ENCODE data around the gene RXFP2.

Gene RXFP2

DNA sequence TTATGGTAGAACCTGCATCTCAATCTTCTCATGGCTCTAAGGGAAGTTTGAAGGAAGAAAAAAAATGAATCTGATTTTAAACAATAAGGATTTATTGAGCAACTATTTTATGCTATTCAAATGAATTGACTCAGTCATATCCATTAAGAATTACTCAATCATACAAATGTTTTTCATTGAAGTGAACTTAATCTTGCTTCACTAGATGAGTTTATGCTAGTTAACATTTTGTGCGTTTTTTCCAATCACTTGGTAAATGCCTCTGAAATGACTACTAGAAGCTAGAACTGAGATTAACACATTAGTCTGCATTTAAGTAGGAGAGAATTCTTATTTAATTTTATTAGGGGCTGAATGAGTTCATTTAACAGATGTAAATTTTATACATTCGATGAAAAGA, 25.2 kb downstream of the RXFP2 start:
- TF ChIP-seq, protein P1, sequence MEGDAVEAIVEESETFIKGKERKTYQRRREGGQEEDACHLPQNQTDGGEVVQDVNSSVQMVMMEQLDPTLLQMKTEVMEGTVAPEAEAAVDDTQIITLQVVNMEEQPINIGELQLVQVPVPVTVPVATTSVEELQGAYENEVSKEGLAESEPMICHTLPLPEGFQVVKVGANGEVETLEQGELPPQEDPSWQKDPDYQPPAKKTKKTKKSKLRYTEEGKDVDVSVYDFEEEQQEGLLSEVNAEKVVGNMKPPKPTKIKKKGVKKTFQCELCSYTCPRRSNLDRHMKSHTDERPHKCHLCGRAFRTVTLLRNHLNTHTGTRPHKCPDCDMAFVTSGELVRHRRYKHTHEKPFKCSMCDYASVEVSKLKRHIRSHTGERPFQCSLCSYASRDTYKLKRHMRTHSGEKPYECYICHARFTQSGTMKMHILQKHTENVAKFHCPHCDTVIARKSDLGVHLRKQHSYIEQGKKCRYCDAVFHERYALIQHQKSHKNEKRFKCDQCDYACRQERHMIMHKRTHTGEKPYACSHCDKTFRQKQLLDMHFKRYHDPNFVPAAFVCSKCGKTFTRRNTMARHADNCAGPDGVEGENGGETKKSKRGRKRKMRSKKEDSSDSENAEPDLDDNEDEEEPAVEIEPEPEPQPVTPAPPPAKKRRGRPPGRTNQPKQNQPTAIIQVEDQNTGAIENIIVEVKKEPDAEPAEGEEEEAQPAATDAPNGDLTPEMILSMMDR (IDR thresholded peaks at IDR 0.05; ENCODE audit: low read depth, low read length, missing control alignments) = no peak
- no peak overlapping the region for H3K4me3 ChIP-seq (ENCODE audit: low read depth, low read length)
- DNase-seq (ENCODE audit: low read depth) = no peak

DNA sequence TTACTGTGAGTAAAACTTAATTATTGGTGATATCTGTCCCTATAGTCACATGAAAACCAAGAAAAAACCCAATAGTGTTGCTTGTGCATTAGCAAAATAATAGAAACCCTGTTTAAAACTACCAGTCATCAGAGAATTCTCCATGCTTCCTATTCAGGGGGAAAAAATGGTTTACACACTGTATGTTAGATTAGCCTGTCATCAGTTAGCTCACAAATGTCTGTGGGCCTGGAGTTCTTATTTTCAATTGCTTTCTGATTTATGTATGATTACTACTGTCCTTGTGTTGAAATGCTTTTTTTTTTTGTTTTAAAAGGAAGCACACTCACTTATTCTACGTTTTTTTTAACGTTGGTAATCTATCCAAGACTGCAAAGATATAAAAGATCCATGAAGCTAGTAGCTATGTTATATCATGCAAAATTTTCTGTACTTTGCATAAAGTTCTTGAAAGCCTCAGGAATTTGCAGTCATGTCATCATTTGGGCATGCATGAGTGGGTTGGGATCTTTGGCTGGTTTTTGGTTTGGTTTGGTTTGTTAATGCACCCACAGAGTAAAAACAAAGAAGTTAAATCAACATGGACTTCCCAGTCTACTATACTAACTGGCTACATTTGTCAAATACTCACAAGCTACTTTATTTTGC, 25.9 kb downstream of the RXFP2 start:
- H3K4me3 ChIP-seq (ENCODE audit: low read depth, low read length) = no peak overlapping the region
- DNase-seq (ENCODE audit: low read depth) = no peak
- TF ChIP-seq, protein P1 (IDR thresholded peaks at IDR 0.05; ENCODE audit: low read depth, low read length, missing control alignments) = no peak

DNA sequence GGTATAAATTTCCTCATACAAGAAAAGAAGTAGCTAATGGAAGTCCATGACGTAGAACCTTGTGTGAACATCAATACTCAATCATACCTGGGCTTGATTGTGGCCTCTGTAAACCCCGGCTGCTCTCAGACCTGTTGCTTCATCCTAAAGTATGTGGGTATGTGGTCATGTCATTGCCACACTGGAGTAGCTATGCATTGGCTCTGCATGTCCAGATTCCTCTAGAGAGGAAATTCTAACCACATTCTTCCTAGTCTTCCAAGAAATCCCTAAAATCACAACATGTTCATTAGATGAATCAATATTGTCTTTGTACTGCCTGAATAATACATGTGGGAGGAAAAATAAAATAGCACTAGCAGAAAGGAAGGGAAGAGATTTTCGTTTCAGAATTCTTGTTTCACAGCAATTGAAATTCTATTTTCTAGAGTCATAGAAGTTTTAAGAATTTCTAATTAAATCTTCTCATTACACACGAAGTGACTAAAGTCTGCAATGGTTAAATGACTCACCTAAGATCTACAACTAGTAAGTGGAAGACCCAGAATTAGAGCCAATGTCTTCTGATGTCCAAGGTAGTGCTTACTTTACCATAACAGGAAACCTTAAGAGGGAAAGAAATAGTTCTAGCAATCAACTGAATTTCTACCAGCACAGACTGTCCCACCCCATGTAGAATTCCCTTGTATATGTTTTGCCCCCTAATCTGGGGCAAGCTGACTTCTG, 28.0 kb downstream of the RXFP2 start:
- H3K4me3 ChIP-seq (ENCODE audit: low read depth, low read length) = no peak overlapping the region
- TF ChIP-seq, protein P1 (IDR thresholded peaks at IDR 0.05; ENCODE audit: low read depth, low read length, missing control alignments) = no peak
- no peak for DNase-seq (ENCODE audit: low read depth)

DNA sequence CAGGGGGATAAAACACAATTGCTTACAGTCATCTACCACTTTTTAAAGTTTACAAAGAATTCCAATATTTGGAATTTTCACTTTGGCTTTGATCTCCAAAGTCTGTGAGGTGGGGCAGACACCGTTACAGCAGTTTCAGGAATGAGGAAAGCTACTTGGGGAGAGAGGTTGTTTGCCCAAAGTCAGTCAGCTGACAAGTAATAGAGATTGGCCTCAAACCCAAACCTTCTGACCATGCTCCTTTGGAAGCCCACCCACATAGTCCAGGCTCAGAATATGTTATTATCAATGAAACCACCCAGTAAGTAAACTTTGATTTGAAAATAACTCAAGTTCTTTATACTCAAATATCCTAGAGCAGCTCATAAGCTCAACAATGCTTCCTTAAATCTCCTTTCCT, 29.0 kb downstream of the RXFP2 start:
- no peak for DNase-seq (ENCODE audit: low read depth)
- TF ChIP-seq, protein P1 (IDR thresholded peaks at IDR 0.05; ENCODE audit: low read depth, low read length, missing control alignments) = no peak
- no peak overlapping the region for H3K4me3 ChIP-seq (ENCODE audit: low read depth, low read length)

DNA sequence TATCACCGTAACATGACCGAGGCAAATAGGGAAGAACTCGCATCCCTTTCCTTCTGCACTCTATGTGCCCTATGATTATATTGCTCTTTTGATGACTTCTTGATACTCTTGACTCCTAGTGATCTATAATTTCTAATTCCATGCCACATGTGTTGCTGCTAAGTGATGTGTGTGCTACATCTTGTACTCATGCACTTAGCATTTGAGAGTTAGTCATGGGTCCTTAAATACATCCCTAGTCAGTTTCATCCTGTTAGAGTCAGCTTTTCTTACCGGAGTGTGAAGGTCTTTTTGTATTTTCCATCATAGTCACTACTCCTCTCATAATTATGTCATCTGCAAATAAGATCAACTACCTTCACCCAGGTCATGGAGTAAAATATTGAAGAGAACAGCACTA, 30.2 kb downstream of the RXFP2 start:
- TF ChIP-seq, protein P1 (IDR thresholded peaks at IDR 0.05; ENCODE audit: low read depth, low read length, missing control alignments) = no peak
- H3K4me3 ChIP-seq (ENCODE audit: low read depth, low read length) = no peak overlapping the region
- DNase-seq (ENCODE audit: low read depth) = no peak

DNA sequence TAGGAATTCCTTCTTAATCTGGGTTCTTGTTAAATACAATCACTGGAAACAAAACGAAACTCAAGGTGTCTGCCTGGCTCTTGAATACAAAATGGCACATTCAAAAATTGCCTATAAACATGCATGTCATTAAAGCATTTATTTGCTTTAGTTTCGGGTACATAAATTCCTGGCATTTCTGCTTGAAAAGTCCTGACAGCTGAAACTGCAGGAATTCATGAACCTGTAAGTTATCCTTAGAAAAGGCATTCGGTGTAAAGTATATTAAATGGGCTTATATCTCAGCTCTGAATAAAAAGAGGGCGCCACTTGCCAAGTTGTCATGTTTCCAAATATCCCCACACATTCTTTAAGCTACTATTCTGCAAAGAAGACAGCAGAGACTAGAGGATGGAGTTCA, 32.9 kb downstream of the RXFP2 start:
- H3K4me3 ChIP-seq (ENCODE audit: low read depth, low read length) = no peak overlapping the region
- DNase-seq (ENCODE audit: low read depth) = no peak
- TF ChIP-seq, protein P1 (IDR thresholded peaks at IDR 0.05; ENCODE audit: low read depth, low read length, missing control alignments) = no peak

DNA sequence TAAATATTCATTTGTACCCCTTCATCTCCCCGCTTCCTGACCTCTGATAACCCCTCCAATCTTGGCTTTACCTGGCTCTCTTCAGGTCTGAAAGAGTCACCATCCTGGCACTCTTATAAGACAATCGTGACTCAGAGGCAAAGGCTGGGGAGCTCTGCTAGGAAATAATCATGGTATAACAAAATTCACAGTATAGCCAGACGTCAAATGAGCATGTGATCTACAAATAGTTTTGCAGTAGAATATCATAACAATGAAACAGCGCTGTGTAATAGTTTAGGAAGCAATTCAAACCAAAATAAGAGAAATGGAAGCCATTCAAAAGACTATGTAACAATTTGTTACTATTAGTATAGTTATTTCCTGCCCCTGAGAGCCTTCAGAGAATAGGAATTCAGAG, 34.2 kb downstream of the RXFP2 start:
- TF ChIP-seq, protein P1 (IDR thresholded peaks at IDR 0.05; ENCODE audit: low read depth, low read length, missing control alignments) = no peak
- DNase-seq (ENCODE audit: low read depth) = no peak
- H3K4me3 ChIP-seq (ENCODE audit: low read depth, low read length) = no peak overlapping the region

Measured in GM12864 (cell line).